ENCODE results near the gene KCNJ14.
"Not testable (repeated sequence)": the region's sequence is repeated elsewhere in the genome, so short reads cannot be mapped to it uniquely, and the experiment has no call there.

KCNJ14 gene

GRCh38 chr19:48471836-48472235, 16.5 kb downstream of the KCNJ14 start:
- no peak for DNase-seq (ENCODE audit: low read depth in 2 of 2)

- no peak for DNase-seq (ENCODE audit: low read depth in 2 of 2)
Measured at GRCh38 chr19:48473161-48473966, 18.0 kb downstream of the KCNJ14 start.

- no peak for DNase-seq (ENCODE audit: low read depth in 2 of 2)
Measured at GRCh38 chr19:48474084-48474592, 18.8 kb downstream of the KCNJ14 start.

DNA sequence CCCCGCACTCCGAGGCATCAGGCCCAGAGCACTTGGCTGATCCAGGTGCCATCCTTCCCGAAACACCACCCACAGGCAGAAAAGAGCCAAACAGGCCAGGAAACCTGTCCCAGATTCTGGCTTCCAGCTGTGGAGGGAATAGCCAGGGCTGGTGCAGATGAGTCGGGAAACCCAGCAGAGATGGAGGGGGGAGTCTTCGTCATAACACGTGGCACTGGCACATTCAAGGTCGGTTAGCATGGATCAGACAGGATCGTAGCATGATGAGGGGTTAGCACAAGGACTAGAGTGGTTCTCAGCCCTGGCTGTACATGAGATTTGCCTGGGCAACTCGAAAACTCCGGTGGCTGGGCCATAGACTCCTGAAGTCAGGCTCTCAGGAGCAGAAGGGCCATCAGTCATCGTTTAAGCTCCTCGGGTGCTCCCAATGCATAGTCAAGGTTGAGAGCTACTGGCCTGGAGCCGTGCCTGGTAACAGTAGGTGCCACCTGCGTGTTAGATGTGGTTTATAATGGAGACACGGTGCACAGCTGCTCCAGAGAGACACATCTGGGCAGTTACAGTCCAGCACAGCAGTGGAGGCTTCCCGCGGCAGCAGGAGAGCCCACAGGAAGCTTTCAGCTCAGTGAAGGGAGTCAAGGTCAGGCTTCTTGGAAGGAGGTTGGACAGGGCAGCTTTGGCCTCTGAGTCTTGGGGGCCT, 20.1 kb downstream of the KCNJ14 start:
- DNase-seq (ENCODE audit: low read depth in 2 of 2) = no peak

DNA sequence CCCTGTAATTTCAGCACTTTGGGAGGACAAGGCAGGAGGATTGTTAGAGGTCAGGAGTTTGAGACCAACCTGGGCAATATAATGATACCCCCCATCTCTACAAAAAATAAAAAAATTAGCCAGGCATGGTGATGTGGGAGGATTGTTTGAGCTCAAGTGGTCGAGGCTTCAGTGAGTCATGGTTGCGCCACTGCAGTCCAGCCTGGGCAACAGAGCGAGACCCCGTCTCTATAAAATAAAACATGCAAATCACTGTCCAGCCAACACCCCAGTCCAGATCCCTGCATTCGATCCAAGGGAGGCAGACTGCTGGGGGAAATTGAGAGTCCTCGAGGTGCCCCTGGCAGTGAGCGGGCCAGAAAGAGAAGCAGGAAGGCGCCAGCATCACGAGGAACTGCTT, 20.8 kb downstream of the KCNJ14 start:
- no peak for DNase-seq (ENCODE audit: low read depth in 2 of 2)

DNA sequence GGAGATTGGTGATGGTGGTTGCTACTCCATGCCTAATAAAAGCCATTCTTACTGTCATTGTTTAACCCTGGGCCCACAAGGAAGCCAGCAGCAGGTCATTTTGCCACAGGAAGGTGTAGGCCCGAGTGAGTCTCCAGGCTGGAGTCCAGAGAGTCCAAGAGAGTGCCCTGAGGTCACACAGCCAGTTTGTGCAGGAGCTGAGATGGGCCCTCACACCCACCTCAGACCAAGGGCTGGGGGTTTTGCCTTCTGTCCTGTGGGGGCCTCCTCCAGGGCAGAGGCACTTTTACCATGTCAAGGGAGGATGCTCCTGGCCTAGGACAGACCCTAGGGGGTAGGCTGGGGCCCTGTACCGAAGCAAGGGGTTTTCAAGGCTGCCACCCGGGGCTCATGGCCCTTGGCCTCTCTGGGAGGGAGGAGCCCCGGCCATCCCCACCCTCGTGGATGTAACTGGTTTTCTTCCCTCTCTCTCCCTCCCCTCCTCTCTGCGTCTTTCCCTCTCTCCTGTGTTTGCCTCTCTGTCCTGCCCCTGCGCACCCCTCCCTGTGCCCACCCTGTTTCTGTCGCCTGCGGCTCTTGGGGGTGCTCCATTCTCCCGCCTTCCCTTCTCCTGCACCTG, 21.8 kb downstream of the KCNJ14 start:
- DNase-seq (ENCODE audit: low read depth in 2 of 2) = no peak

DNA sequence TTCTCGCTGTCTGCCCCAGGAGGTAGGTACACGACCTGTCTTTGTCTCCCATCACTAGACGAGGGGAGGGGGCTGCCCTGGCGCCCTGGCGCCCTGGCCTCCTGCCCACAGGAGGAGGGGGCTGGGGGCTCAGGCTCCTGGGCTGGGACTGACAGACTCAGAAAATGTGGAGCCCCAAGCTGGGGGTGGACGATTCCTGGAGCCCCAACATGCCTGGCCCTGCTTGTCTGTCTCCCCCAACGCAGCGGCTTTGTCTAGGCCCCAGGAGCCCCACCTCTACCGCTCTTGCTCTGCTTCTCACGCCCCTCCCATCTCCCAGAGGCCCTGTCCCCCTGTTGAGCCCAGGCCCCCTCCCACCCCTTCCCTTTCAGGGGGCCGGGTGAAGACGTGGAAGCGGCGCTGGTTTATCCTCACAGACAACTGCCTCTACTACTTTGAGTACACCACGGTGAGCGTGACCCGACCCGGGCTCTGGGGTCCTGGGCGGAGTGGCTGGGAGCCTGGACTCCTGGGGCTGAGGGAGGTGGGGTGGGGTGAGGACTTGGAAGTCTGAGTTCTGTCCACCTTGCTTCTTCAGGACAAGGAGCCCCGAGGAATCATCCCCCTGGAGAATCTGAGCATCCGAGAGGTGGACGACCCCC, 22.4 kb downstream of the KCNJ14 start:
- no peak for DNase-seq (ENCODE audit: low read depth in 2 of 2)

- DNase-seq (ENCODE audit: low read depth in 2 of 2) = no peak
Measured at GRCh38 chr19:48478339-48479256, 23.2 kb downstream of the KCNJ14 start.

DNA sequence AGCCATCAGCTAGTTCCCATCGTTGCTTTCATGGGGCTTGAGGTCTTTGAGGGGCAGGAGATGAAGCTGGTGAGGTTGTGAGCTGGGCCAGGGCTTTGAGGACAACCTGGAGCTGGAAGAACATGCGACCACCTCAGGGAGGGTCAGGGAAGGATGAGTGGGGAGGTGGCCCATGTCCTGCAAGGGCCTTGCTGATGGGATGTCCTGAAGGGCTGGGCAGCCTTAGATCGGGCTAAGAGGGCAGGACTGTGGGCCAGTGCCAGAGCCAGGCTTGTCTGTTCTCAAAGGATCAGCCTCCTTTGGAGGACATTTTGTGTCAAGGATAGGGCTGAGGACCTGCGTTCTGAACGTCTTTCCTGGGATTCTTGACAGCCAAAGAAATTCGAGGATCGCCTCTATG, 24.3 kb downstream of the KCNJ14 start:
- no peak for DNase-seq (ENCODE audit: low read depth in 2 of 2)

DNA sequence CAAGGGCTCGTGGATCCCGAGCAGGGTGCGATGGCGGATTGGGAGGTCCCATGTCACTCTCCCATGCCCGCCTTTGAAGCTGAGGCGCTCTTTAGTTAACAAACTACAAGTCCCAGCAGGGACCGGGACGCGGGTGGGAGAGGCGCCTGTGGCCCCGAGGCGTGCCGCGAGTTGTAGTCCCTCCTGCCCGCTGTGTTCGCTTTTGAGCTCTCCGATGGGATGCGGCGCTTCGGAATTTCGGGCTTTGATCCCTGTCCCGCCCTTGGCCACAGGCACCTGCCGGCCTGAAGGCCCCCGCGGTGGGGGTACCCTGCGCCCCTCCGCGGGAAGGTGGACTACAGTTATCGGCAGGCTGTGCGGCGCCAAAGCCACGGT, 24.8 kb downstream of the KCNJ14 start:
- DNase-seq (ENCODE audit: low read depth in 2 of 2) = no peak

GRCh38 chr19:48480558-48481500, 25.5 kb downstream of the KCNJ14 start:
- DNase-seq (ENCODE audit: low read depth in 2 of 2) = no peak

DNA sequence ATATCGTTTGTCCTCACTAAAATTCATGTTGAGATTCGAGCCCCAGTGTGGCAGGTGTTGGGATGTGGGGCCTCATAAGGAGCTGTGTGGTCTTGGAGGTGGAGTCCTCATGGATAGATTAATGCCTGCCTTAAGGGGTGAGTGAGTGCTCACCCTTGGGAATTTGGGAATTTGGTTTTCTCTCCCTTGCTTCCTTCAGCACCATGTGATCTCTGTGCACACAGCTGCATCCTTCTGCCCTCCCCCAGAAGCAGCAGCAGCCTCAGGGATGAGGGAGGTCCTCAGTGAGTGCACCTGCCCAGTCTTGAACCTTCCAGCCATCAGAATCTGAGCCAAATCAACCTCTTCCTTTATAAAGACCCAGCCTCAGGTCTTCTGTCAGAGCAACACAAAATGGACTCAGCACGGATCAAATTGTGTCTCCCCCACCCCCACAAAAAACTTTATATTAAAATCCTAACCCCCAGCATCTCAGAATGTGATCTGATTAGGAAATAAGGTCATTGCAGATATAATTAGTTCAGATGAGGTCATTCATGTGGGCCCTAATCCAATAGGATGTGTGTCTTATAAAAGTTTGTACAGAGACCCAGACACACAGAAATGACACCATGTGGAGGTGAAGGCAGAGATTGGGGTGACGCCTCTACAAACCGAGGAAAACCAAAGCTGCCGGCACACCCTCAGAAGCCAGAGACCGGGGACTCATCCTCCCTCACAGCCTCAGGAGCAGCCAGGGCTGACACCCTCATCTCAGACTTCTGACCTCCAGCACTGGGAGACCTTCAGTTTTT, 26.7 kb downstream of the KCNJ14 start:
- DNase-seq (ENCODE audit: low read depth in 2 of 2) = no peak

DNA sequence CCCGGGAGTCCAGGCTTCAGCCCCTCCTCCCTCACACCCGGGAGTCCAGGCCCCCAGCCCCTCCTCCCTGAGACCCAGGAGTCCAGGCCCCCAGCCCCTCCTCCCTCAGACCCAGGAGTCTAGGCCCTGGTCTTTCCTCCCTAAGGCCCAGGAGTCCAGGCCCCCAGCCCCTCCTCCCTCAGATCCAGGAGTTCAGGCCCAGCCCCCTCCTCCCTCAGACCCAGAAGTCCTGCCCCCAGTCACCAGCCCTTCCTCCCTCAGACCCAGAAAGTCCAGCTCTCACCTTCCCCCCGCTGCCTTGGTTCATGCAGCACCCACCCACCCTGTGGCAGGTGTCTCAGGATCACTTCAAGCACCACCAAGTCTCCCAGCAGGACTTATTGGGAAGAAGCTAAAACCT, 27.9 kb downstream of the KCNJ14 start:
- no peak for DNase-seq (ENCODE audit: low read depth in 2 of 2)

- no peak for DNase-seq (ENCODE audit: low read depth in 2 of 2)
Measured at GRCh38 chr19:48484247-48484893, 29.0 kb downstream of the KCNJ14 start.

DNA sequence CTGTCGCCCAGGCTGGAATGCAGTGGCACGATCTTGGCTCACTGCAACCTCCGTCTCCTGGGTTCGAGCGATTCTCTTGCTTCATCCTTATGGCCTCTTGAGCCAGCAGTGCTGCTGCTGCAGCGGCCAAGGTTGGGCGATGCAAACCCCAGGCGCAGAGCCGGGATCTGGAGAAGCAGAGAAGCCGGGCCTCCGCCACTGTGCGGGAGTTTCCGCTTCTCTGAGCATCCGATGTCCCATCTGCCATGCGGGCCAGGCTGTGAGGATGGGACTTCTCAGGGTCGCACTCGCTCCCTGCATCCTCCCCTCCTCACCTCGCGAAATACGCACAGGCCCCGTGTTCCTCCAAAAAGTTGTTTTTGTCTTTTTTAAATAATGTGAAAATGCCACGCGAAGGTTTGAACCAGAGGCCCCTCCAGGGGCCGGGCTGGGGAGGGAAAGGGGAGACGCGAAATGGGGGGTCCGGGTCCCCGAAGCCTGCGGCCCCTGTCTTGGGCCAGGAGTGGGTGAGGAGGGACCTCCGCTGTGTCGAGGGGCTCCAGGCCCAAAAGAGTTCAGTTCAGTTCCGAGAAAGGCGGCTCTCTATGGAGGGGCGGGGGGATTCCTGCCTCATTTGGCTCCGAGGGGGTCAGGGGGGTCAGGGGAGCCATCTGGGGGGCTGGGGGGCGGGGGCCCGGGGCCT, 29.7 kb downstream of the KCNJ14 start:
- DNase-seq (ENCODE audit: low read depth in 2 of 2) = no peak

DNA sequence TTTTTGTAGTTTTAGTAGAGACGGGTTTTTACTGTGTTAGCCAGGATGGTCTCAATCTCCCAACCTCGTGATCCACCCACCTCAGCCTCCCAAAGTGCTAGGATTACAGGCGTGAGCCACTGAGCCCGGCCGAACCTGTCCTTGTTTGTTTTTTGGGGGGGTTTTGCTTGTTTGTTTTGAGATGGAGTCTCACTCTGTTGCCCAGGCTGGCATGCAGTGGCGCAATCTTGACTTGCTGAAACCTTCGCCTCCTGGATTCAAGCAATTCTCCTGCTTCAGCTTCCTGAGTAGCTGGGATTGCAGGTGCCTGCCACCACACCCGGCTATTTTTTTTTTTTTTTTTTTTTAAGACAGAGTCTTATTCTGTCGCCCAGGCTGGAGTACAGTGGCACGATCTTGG, 31.3 kb downstream of the KCNJ14 start:
- DNase-seq (ENCODE audit: low read depth in 2 of 2) = not testable (repeated sequence)

- no peak for DNase-seq (ENCODE audit: low read depth in 2 of 2)
Measured at GRCh38 chr19:48487544-48487943, 32.2 kb downstream of the KCNJ14 start.

DNA sequence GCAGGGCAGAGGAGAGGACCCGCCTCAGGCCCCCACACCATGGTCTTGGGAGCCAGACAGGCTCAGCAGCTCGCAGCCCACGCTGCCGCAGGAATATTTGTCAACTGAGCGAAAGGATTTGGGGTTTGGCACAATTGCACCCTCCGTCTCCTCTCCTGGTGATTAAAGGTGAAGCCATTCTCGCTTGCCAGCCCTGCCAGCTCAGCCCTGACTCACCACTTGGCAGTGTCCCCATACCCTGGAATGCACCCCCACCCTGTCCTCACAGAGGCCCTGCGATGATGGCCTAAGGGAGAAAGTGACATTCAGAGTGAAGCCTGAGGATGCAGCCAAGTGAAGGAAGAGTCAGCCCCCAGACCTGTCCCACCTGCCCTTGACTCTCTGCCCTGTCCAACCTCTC, 32.6 kb downstream of the KCNJ14 start:
- DNase-seq (ENCODE audit: low read depth in 2 of 2) = no peak
